MM.1S (cell line): Measurements from ENCODE around the gene LRRC39.
"Not testable (repeated sequence)": the region's sequence is repeated elsewhere in the genome, so short reads cannot be mapped to it uniquely, and the experiment has no call there.

ENCODE experiments used
- DNase-seq: peaks from one replicate; pipeline ENCODE4 v3.0.0-alpha.2; 2015
- H2AFZ ChIP-seq: fragments of 300-600 bp; sonication (generic); 2 replicates; pipeline ENCODE4 v1.6.0; 2016; ENCODE audit warnings: antibody characterized with exemption, low read length
- H3F3A ChIP-seq: fragments of 300-600 bp; sonication (generic); 2 replicates; pipeline ENCODE4 v1.6.1; 2016; ENCODE audit warnings: mild to moderate bottlenecking, antibody characterized with exemption, low read length, moderate library complexity, mixed read lengths; ENCODE audit not compliant: insufficient read depth
- H3K27ac ChIP-seq: fragments of 300-600 bp; sonication (generic); 2 replicates; pipeline ENCODE4 v1.5.1; 2016; ENCODE audit warnings: mild to moderate bottlenecking, low read length
- H3K27me3 ChIP-seq: fragments of 300-600 bp; sonication (generic); replicated peaks from 2 replicates; pipeline ENCODE4 v1.6.0; 2016; ENCODE audit warnings: low read length; ENCODE audit not compliant: insufficient read depth
- H3K36me3 ChIP-seq: fragments of 300-600 bp; sonication (generic); replicated peaks from 2 replicates; pipeline ENCODE4 v1.6.1; 2016; ENCODE audit warnings: mild to moderate bottlenecking, low read length, mixed read lengths; ENCODE audit not compliant: insufficient read depth
- H3K4me1 ChIP-seq: fragments of 300-600 bp; sonication (generic); 2 replicates; pipeline ENCODE4 v1.6.1; 2016; ENCODE audit warnings: low read length, mixed read lengths
- H3K4me2 ChIP-seq: fragments of 300-600 bp; sonication (generic); 2 replicates; pipeline ENCODE4 v1.6.0; 2016; ENCODE audit warnings: low read depth, low read length
- H3K4me3 ChIP-seq: fragments of 300-600 bp; sonication (generic); 2 replicates; pipeline ENCODE4 v1.5.1; 2016; ENCODE audit warnings: low read length, mixed read lengths
- H3K79me2 ChIP-seq: fragments of 300-600 bp; sonication (generic); 2 replicates; pipeline ENCODE4 v1.6.1; 2016; ENCODE audit warnings: mixed run types, low read length, mixed read lengths
- H3K9ac ChIP-seq: fragments of 300-600 bp; sonication (generic); 2 replicates; pipeline ENCODE4 v1.6.1; 2016; ENCODE audit warnings: low read length, mixed read lengths
- H3K9me2 ChIP-seq: fragments of 300-600 bp; sonication (generic); replicated peaks from 2 replicates; pipeline ENCODE4 v1.6.1; 2016; ENCODE audit warnings: mild to moderate bottlenecking, low read length, mixed read lengths; ENCODE audit not compliant: insufficient read depth
- H3K9me3 ChIP-seq: fragments of 300-600 bp; sonication (generic); replicated peaks from 2 replicates; pipeline ENCODE4 v1.6.1; 2016; ENCODE audit warnings: mild to moderate bottlenecking, low read length, mixed read lengths; ENCODE audit not compliant: insufficient read depth
- H4K20me1 ChIP-seq: fragments of 300-600 bp; sonication (generic); 2 replicates; pipeline ENCODE4 v1.6.1; 2016; ENCODE audit warnings: mild to moderate bottlenecking, low read length, moderate library complexity, mixed read lengths; ENCODE audit not compliant: insufficient read depth
- EZH2 ChIP-seq: fragments of 300-600 bp; sonication (generic); optimal IDR thresholded peaks from 2 replicates; pipeline ENCODE3; 2017; ENCODE audit warnings: low read depth, mild to moderate bottlenecking, antibody characterized with exemption, low read length, mixed read lengths
- EZH2phosphoT487 ChIP-seq: fragments of 300-600 bp; sonication (generic); IDR thresholded peaks from 2 replicates; pipeline ENCODE4 v1.6.1; 2018; ENCODE audit warnings: antibody characterized with exemption, low read length
- TF ChIP-seq, protein P1 (sequence below): fragments of 300-600 bp; sonication (generic); IDR thresholded peaks from 2 replicates; pipeline ENCODE4 v1.5.1; 2016; ENCODE audit warnings: antibody characterized with exemption, low read length, mixed read lengths

The LRRC39 gene

GRCh38 chr1:100213141-100213540, 35.1 kb upstream of the LRRC39 start:
- Histone ChIP-seq H3K27ac (no peak overlapping the region), H3K4me2 (no peak overlapping the region), H3K9ac (no peak overlapping the region), H3K9me2 (no peaks in the 10 kb centered on the region), H3K9me3 (no peaks in the 10 kb centered on the region), H3K4me1 (no peaks in the 10 kb centered on the region), H2AFZ (no peak overlapping the region), H3K36me3 (no peaks in the 10 kb centered on the region), H4K20me1 (no peaks in the 10 kb centered on the region), H3K27me3 (no peaks in the 10 kb centered on the region), H3K4me3 (no peak overlapping the region), H3K79me2 (no peaks in the 10 kb centered on the region), H3F3A (no peaks in the 10 kb centered on the region)
- DNase-seq, result no peak
- TF ChIP-seq EZH2phosphoT487 (no peak), EZH2 (no peak)
- TF ChIP-seq, protein P1, sequence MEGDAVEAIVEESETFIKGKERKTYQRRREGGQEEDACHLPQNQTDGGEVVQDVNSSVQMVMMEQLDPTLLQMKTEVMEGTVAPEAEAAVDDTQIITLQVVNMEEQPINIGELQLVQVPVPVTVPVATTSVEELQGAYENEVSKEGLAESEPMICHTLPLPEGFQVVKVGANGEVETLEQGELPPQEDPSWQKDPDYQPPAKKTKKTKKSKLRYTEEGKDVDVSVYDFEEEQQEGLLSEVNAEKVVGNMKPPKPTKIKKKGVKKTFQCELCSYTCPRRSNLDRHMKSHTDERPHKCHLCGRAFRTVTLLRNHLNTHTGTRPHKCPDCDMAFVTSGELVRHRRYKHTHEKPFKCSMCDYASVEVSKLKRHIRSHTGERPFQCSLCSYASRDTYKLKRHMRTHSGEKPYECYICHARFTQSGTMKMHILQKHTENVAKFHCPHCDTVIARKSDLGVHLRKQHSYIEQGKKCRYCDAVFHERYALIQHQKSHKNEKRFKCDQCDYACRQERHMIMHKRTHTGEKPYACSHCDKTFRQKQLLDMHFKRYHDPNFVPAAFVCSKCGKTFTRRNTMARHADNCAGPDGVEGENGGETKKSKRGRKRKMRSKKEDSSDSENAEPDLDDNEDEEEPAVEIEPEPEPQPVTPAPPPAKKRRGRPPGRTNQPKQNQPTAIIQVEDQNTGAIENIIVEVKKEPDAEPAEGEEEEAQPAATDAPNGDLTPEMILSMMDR, result no peak

DNA sequence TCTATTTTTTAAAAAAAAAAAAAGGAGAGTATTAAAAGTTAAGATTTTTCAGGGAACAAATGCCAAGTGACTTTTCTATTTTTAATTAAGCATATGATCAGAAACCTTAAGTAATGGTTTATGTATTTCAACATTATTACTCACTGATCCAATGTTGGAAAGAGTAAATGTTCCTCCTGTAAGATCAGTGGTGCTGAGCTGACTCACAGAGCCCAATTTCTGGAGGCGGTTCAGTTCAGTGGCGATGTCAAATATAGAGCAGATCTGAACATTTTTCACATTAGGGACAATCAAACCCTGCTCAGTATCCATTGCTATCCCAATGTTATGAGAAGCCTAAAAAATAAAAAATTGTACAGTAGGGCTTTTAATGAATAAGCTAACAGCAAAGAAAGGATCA, 28.2 kb upstream of the LRRC39 start:
- Histone ChIP-seq H4K20me1 (no peaks in the 10 kb centered on the region), H3K9ac (no peak overlapping the region), H3F3A (no peaks in the 10 kb centered on the region), H3K36me3 (no peaks in the 10 kb centered on the region), H3K27ac (no peak overlapping the region), H3K27me3 (no peaks in the 10 kb centered on the region), H3K4me1 (no peaks in the 10 kb centered on the region), H2AFZ (no peak overlapping the region), H3K79me2 (no peaks in the 10 kb centered on the region), H3K4me2 (no peak overlapping the region), H3K9me3 (no peaks in the 10 kb centered on the region), H3K9me2 (no peaks in the 10 kb centered on the region), H3K4me3 (no peak overlapping the region)
- DNase-seq, result no peak
- no peak for TF ChIP-seq EZH2
- TF ChIP-seq, protein P1, result no peak
- no peak for TF ChIP-seq EZH2phosphoT487

- not testable (repeated sequence) for H3K9me2 ChIP-seq, H2AFZ ChIP-seq, H3K9ac ChIP-seq, H3K27me3 ChIP-seq, H3K4me1 ChIP-seq, DNase-seq, H3K36me3 ChIP-seq, H4K20me1 ChIP-seq, H3K4me2 ChIP-seq, H3K79me2 ChIP-seq, H3K27ac ChIP-seq, H3K4me3 ChIP-seq, H3F3A ChIP-seq, H3K9me3 ChIP-seq
These were observed 27.5 kb upstream of the LRRC39 start for GRCh38 chr1:100205593-100205992.

- H3K27ac ChIP-seq, H2AFZ ChIP-seq, H4K20me1 ChIP-seq, H3K79me2 ChIP-seq, H3K4me1 ChIP-seq, H3K27me3 ChIP-seq, H3K36me3 ChIP-seq, H3K4me3 ChIP-seq, DNase-seq, H3F3A ChIP-seq, H3K9me2 ChIP-seq, H3K9ac ChIP-seq, H3K9me3 ChIP-seq, H3K4me2 ChIP-seq: not testable (repeated sequence)
These were observed 27.0 kb upstream of the LRRC39 start for GRCh38 chr1:100205103-100205502.

GRCh38 chr1:100202703-100203102, 24.6 kb upstream of the LRRC39 start:
- H3K9me2 ChIP-seq, H3F3A ChIP-seq, H3K4me2 ChIP-seq, H3K9ac ChIP-seq, DNase-seq, H3K4me1 ChIP-seq, H3K27me3 ChIP-seq, H4K20me1 ChIP-seq, H2AFZ ChIP-seq, H3K27ac ChIP-seq, H3K4me3 ChIP-seq, H3K9me3 ChIP-seq, H3K79me2 ChIP-seq, H3K36me3 ChIP-seq: not testable (repeated sequence)

- not testable (repeated sequence) for DNase-seq, H2AFZ ChIP-seq, H3K9me3 ChIP-seq, H3K79me2 ChIP-seq, H3K27ac ChIP-seq, H3K9me2 ChIP-seq, H3K36me3 ChIP-seq, H3K4me1 ChIP-seq, H3K4me3 ChIP-seq, H3K4me2 ChIP-seq, H3K27me3 ChIP-seq, H3K9ac ChIP-seq, H4K20me1 ChIP-seq, H3F3A ChIP-seq
These were observed 22.0 kb upstream of the LRRC39 start for GRCh38 chr1:100200060-100200459.
